GM13976 (cell line): ENCODE results near the gene FIG4.
"Not testable (repeated sequence)": the region's sequence is repeated elsewhere in the genome, so short reads cannot be mapped to it uniquely, and the experiment has no call there.

Experiments
- DNase-seq: peaks from one replicate; pipeline ENCODE4 v3.0.0; 2012; ENCODE audit warnings: low spot score
- CTCF ChIP-seq: IDR thresholded peaks from 2 replicates; pipeline ENCODE4 v1.5.1; 2012; ENCODE audit warnings: borderline replicate concordance, mild to moderate bottlenecking; ENCODE audit not compliant: insufficient read depth; ENCODE audit errors: extremely low read depth, missing control alignments, control extremely low read depth
- in situ Hi-C: fragments of 300-500 bp; cut with MboI; formaldehyde crosslinking; loops from one replicate; pipeline ENCODE4 v1.12.0; 2022; ENCODE audit warnings: low sequenced_read_pairs, mixed read lengths, inconsistent platforms; ENCODE audit not compliant: unreplicated experiment

Gene FIG4

GRCh38 chr6:109743739-109744138, 52.6 kb downstream of the FIG4 start:
- DNase-seq, result no peak
- in situ Hi-C loops, result no loop called here

GRCh38 chr6:109744779-109745178, 53.7 kb downstream of the FIG4 start:
- DNase-seq, in situ Hi-C loops: not testable (repeated sequence)

More at GRCh38 chr6:109743739-109744138, 52.6 kb downstream of the FIG4 start:
- TF ChIP-seq CTCF, result no peak

GRCh38 chr6:109747221-109747620, 56.1 kb downstream of the FIG4 start:
- no peak for DNase-seq
- no peak for TF ChIP-seq CTCF
- in situ Hi-C loops, result no loop called here

- no peak for TF ChIP-seq CTCF
- in situ Hi-C loops, result no loop called here
- DNase-seq, result no peak
These were observed 68.2 kb downstream of the FIG4 start for GRCh38 chr6:109759098-109759955.

- in situ Hi-C loops, result no loop called here
- DNase-seq, result no peak
- no peak for TF ChIP-seq CTCF
These were observed 69.1 kb downstream of the FIG4 start for GRCh38 chr6:109760208-109760607.

GRCh38 chr6:109762166-109762565, 71.1 kb downstream of the FIG4 start:
- in situ Hi-C loops, result no loop called here
- TF ChIP-seq CTCF, result no peak

GRCh38 chr6:109762769-109763441, 71.8 kb downstream of the FIG4 start:
- in situ Hi-C loops, result no loop called here
- no peak for DNase-seq

More at GRCh38 chr6:109762166-109762565, 71.1 kb downstream of the FIG4 start:
- DNase-seq, result no peak

More at GRCh38 chr6:109762769-109763441, 71.8 kb downstream of the FIG4 start:
- TF ChIP-seq CTCF, result no peak
